ENCODE measurements around the gene A1CF. TPM values are rescaled to one million over a fixed set of nuclear protein-coding genes. Genes with fewer than 3 reads are reported as not detected.

The A1CF gene
- total RNA-seq, 1 experiment from 2014 or later, result not detected

Other genes with a start within 250 kb of the A1CF start
- gene ASAH2B, start 145.7 kb downstream of the A1CF start, total RNA-seq (2022), result 4.1 and 5.4 TPM in 2 replicates
- gene PRKG1, start 188.9 kb upstream of the A1CF start, total RNA-seq (2022), result 0.21 and 0.81 TPM in 2 replicates

All from Calu3 (cell line).